GM19351 (cell line): ENCODE data around the gene TUBG2.
"Not testable (repeated sequence)": the region's sequence is repeated elsewhere in the genome, so short reads cannot be mapped to it uniquely, and the experiment has no call there.

Source experiments
- ATAC-seq: cut with Tn5 transposase; IDR thresholded peaks from one replicate; pipeline ENCODE4 v1.9.1; 2021; ENCODE audit warnings: mild to moderate bottlenecking, moderate library complexity; ENCODE audit not compliant: unreplicated experiment

The TUBG2 gene

GRCh38 chr17:42653179-42654124, 5.6 kb upstream of the TUBG2 start:
- ATAC-seq: no peak

GRCh38 chr17:42655528-42655927, 3.6 kb upstream of the TUBG2 start:
- ATAC-seq: no peak

- ATAC-seq: no peak
These were observed 1.1 kb upstream of the TUBG2 start for GRCh38 chr17:42657824-42658588.

GRCh38 chr17:42659932-42660274, 819 bp downstream of the TUBG2 start:
- not testable (repeated sequence) for ATAC-seq

GRCh38 chr17:42660692-42661345, 1.7 kb downstream of the TUBG2 start:
- no peak for ATAC-seq

GRCh38 chr17:42665581-42666001, 6.5 kb downstream of the TUBG2 start:
- no peak for ATAC-seq

- not testable (repeated sequence) for ATAC-seq
These were observed 7.0 kb downstream of the TUBG2 start for GRCh38 chr17:42666126-42666525.

GRCh38 chr17:42667088-42667951, 8.2 kb downstream of the TUBG2 start:
- no peak for ATAC-seq

GRCh38 chr17:42669705-42669976, 10.6 kb downstream of the TUBG2 start:
- ATAC-seq: no peak

- no peak for ATAC-seq
These were observed 11.1 kb downstream of the TUBG2 start for GRCh38 chr17:42669977-42670788.

- ATAC-seq: no peak
These were observed 11.9 kb downstream of the TUBG2 start for GRCh38 chr17:42670789-42671657.

GRCh38 chr17:42672038-42672437, 13.0 kb downstream of the TUBG2 start:
- no peak for ATAC-seq

GRCh38 chr17:42673266-42673884, 14.3 kb downstream of the TUBG2 start:
- no peak for ATAC-seq

- no peak for ATAC-seq
These were observed 15.0 kb downstream of the TUBG2 start for GRCh38 chr17:42673885-42674754.

GRCh38 chr17:42674755-42675347, 15.8 kb downstream of the TUBG2 start:
- no peak for ATAC-seq

- ATAC-seq: no peak
These were observed 16.4 kb downstream of the TUBG2 start for GRCh38 chr17:42675348-42675964.

- ATAC-seq: no peak
These were observed 16.9 kb downstream of the TUBG2 start for GRCh38 chr17:42675965-42676423.
